Measurements from ENCODE around the gene SESN2.
"Not testable (repeated sequence)": the region's sequence is repeated elsewhere in the genome, so short reads cannot be mapped to it uniquely, and the experiment has no call there.

SESN2 gene

GRCh38 chr1:28309702-28310101 is 50.4 kb downstream of the SESN2 start:
- Histone ChIP-seq H3K4me1 (ENCODE audit: control insufficient read depth, insufficient read depth, low read length) (no peaks in the 10 kb centered on the region), H3K27me3 (ENCODE audit: control insufficient read depth, insufficient read depth, low read length) (no peaks in the 10 kb centered on the region), H3K9me3 (ENCODE audit: control insufficient read depth, insufficient read depth, low read depth, low read length) (no peaks in the 10 kb centered on the region), H3K36me3 (ENCODE audit: control insufficient read depth, insufficient read depth, low read length) (no peaks in the 10 kb centered on the region), H3K9ac (ENCODE audit: low read length) (no peak overlapping the region), H3K27ac (ENCODE audit: low read depth, low read length) (no peak overlapping the region), H3K4me3 (ENCODE audit: low read depth, low read length) (no peak overlapping the region)

- Histone ChIP-seq H3K27me3 (ENCODE audit: control insufficient read depth, insufficient read depth, low read length) (no peaks in the 10 kb centered on the region), H3K9ac (ENCODE audit: low read length) (no peak overlapping the region), H3K9me3 (ENCODE audit: control insufficient read depth, insufficient read depth, low read depth, low read length) (no peaks in the 10 kb centered on the region), H3K27ac (ENCODE audit: low read depth, low read length) (no peak overlapping the region), H3K4me1 (ENCODE audit: control insufficient read depth, insufficient read depth, low read length) (no peaks in the 10 kb centered on the region), H3K4me3 (ENCODE audit: low read depth, low read length) (no peak overlapping the region), H3K36me3 (ENCODE audit: control insufficient read depth, insufficient read depth, low read length) (no peaks in the 10 kb centered on the region)
Observed at GRCh38 chr1:28313702-28314546, 54.6 kb downstream of the SESN2 start.

GRCh38 chr1:28314547-28314941 is 55.2 kb downstream of the SESN2 start:
- Histone ChIP-seq H3K4me1 (ENCODE audit: control insufficient read depth, insufficient read depth, low read length) (no peaks in the 10 kb centered on the region), H3K9me3 (ENCODE audit: control insufficient read depth, insufficient read depth, low read depth, low read length) (no peaks in the 10 kb centered on the region), H3K4me3 (ENCODE audit: low read depth, low read length) (no peak overlapping the region), H3K9ac (ENCODE audit: low read length) (no peak overlapping the region), H3K27me3 (ENCODE audit: control insufficient read depth, insufficient read depth, low read length) (no peaks in the 10 kb centered on the region), H3K27ac (ENCODE audit: low read depth, low read length) (no peak overlapping the region), H3K36me3 (ENCODE audit: control insufficient read depth, insufficient read depth, low read length) (no peaks in the 10 kb centered on the region)

GRCh38 chr1:28317014-28317413 is 57.7 kb downstream of the SESN2 start:
- H3K27me3 ChIP-seq (ENCODE audit: control insufficient read depth, insufficient read depth, low read length), result no peaks in the 10 kb centered on the region
- H3K9ac ChIP-seq (ENCODE audit: low read length), result no peak overlapping the region
- H3K36me3 ChIP-seq (ENCODE audit: control insufficient read depth, insufficient read depth, low read length), result no peaks in the 10 kb centered on the region
- no peaks in the 10 kb centered on the region for H3K4me1 ChIP-seq (ENCODE audit: control insufficient read depth, insufficient read depth, low read length)
- no peak overlapping the region for H3K4me3 ChIP-seq (ENCODE audit: low read depth, low read length)
- H3K9me3 ChIP-seq (ENCODE audit: control insufficient read depth, insufficient read depth, low read depth, low read length), result no peaks in the 10 kb centered on the region
- H3K27ac ChIP-seq (ENCODE audit: low read depth, low read length), result no peak overlapping the region

- Histone ChIP-seq H3K36me3 (ENCODE audit: control insufficient read depth, insufficient read depth, low read length) (no peaks in the 10 kb centered on the region), H3K9ac (ENCODE audit: low read length) (no peak overlapping the region), H3K4me3 (ENCODE audit: low read depth, low read length) (no peak overlapping the region), H3K27me3 (ENCODE audit: control insufficient read depth, insufficient read depth, low read length) (no peaks in the 10 kb centered on the region), H3K4me1 (ENCODE audit: control insufficient read depth, insufficient read depth, low read length) (no peaks in the 10 kb centered on the region), H3K9me3 (ENCODE audit: control insufficient read depth, insufficient read depth, low read depth, low read length) (no peaks in the 10 kb centered on the region), H3K27ac (ENCODE audit: low read depth, low read length) (no peak overlapping the region)
Observed at GRCh38 chr1:28322194-28322593, 62.9 kb downstream of the SESN2 start.

GRCh38 chr1:28323720-28324119 is 64.4 kb downstream of the SESN2 start:
- no peaks in the 10 kb centered on the region for H3K27me3 ChIP-seq (ENCODE audit: control insufficient read depth, insufficient read depth, low read length)
- no peaks in the 10 kb centered on the region for H3K9me3 ChIP-seq (ENCODE audit: control insufficient read depth, insufficient read depth, low read depth, low read length)
- H3K4me3 ChIP-seq (ENCODE audit: low read depth, low read length), result no peak overlapping the region
- no peak overlapping the region for H3K27ac ChIP-seq (ENCODE audit: low read depth, low read length)
- no peaks in the 10 kb centered on the region for H3K36me3 ChIP-seq (ENCODE audit: control insufficient read depth, insufficient read depth, low read length)
- H3K9ac ChIP-seq (ENCODE audit: low read length), result no peak overlapping the region
- no peaks in the 10 kb centered on the region for H3K4me1 ChIP-seq (ENCODE audit: control insufficient read depth, insufficient read depth, low read length)

- Histone ChIP-seq H3K4me3 (ENCODE audit: low read depth, low read length) (no peak overlapping the region), H3K36me3 (ENCODE audit: control insufficient read depth, insufficient read depth, low read length) (peaks cover 8% of the 10 kb centered on the region), H3K27ac (ENCODE audit: low read depth, low read length) (no peak overlapping the region), H3K27me3 (ENCODE audit: control insufficient read depth, insufficient read depth, low read length) (no peaks in the 10 kb centered on the region), H3K4me1 (ENCODE audit: control insufficient read depth, insufficient read depth, low read length) (no peaks in the 10 kb centered on the region), H3K9ac (ENCODE audit: low read length) (no peak overlapping the region), H3K9me3 (ENCODE audit: control insufficient read depth, insufficient read depth, low read depth, low read length) (no peaks in the 10 kb centered on the region)
Observed at GRCh38 chr1:28326515-28326914, 67.2 kb downstream of the SESN2 start.

- H3K4me3 ChIP-seq (ENCODE audit: low read depth, low read length), result no peak overlapping the region
- no peak overlapping the region for H3K27ac ChIP-seq (ENCODE audit: low read depth, low read length)
- H3K4me1 ChIP-seq (ENCODE audit: control insufficient read depth, insufficient read depth, low read length), result no peaks in the 10 kb centered on the region
- H3K27me3 ChIP-seq (ENCODE audit: control insufficient read depth, insufficient read depth, low read length), result no peaks in the 10 kb centered on the region
- peaks cover 13% of the 10 kb centered on the region for H3K36me3 ChIP-seq (ENCODE audit: control insufficient read depth, insufficient read depth, low read length)
- no peak overlapping the region for H3K9ac ChIP-seq (ENCODE audit: low read length)
- H3K9me3 ChIP-seq (ENCODE audit: control insufficient read depth, insufficient read depth, low read depth, low read length), result no peaks in the 10 kb centered on the region
Observed at GRCh38 chr1:28326984-28327383, 67.7 kb downstream of the SESN2 start.

- H3K4me3 ChIP-seq (ENCODE audit: low read depth, low read length); H3K9me3 ChIP-seq (ENCODE audit: control insufficient read depth, insufficient read depth, low read depth, low read length): not testable (repeated sequence)
Observed at GRCh38 chr1:28327431-28327830, 68.1 kb downstream of the SESN2 start.

GRCh38 chr1:28328228-28328648 is 68.9 kb downstream of the SESN2 start:
- 0 out of 2 replicates have a peak overlapping the region, but pooled peaks have one; percentile 37 for H3K27ac ChIP-seq (ENCODE audit: low read depth, low read length)
- no peaks in the 10 kb centered on the region for H3K27me3 ChIP-seq (ENCODE audit: control insufficient read depth, insufficient read depth, low read length)
- no peaks in the 10 kb centered on the region for H3K9me3 ChIP-seq (ENCODE audit: control insufficient read depth, insufficient read depth, low read depth, low read length)
- H3K36me3 ChIP-seq (ENCODE audit: control insufficient read depth, insufficient read depth, low read length), result peaks cover 26% of the 10 kb centered on the region
- H3K4me1 ChIP-seq (ENCODE audit: control insufficient read depth, insufficient read depth, low read length), result no peaks in the 10 kb centered on the region
- H3K4me3 ChIP-seq (ENCODE audit: low read depth, low read length), result peak overlapping the region; percentile 70
- no peak overlapping the region for H3K9ac ChIP-seq (ENCODE audit: low read length)

More at GRCh38 chr1:28327431-28327830, 68.1 kb downstream of the SESN2 start:
- H3K9ac ChIP-seq (ENCODE audit: low read length); H3K27ac ChIP-seq (ENCODE audit: low read depth, low read length); H3K27me3 ChIP-seq (ENCODE audit: control insufficient read depth, insufficient read depth, low read length); H3K4me1 ChIP-seq (ENCODE audit: control insufficient read depth, insufficient read depth, low read length): not testable (repeated sequence)
- H3K36me3 ChIP-seq (ENCODE audit: control insufficient read depth, insufficient read depth, low read length), result peaks cover 18% of the 10 kb centered on the region

- H3K27ac ChIP-seq (ENCODE audit: low read depth, low read length), result peak overlapping the region; percentile 66; the same call in 1 of the 2 replicates
- H3K9me3 ChIP-seq (ENCODE audit: control insufficient read depth, insufficient read depth, low read depth, low read length), result no peaks in the 10 kb centered on the region
- H3K4me3 ChIP-seq (ENCODE audit: low read depth, low read length), result peak overlapping the region; percentile 70
- H3K36me3 ChIP-seq (ENCODE audit: control insufficient read depth, insufficient read depth, low read length), result peaks cover 35% of the 10 kb centered on the region
- no peaks in the 10 kb centered on the region for H3K27me3 ChIP-seq (ENCODE audit: control insufficient read depth, insufficient read depth, low read length)
- H3K4me1 ChIP-seq (ENCODE audit: control insufficient read depth, insufficient read depth, low read length), result no peaks in the 10 kb centered on the region
- H3K9ac ChIP-seq (ENCODE audit: low read length), result peak overlapping the region; percentile 82
Observed at GRCh38 chr1:28329395-28330153, 70.3 kb downstream of the SESN2 start.
